HL-60 (cell line): ENCODE measurements around the gene DISP3.

ENCODE experiments used
- CTCF ChIP-seq: IDR thresholded peaks from one replicate; pipeline ENCODE4 v1.5.1; 2011; ENCODE audit warnings: low read length, control low read depth, inconsistent platforms; ENCODE audit not compliant: insufficient read depth
- POLR2AphosphoS5 ChIP-seq: IDR thresholded peaks from 2 replicates; pipeline ENCODE4 v1.6.1; 2012; ENCODE audit warnings: low read depth
- SPI1 ChIP-seq: IDR thresholded peaks from 2 replicates; pipeline ENCODE4 v1.6.1; 2012; ENCODE audit warnings: low read depth, mild to moderate bottlenecking, borderline replicate concordance
- TF ChIP-seq, protein P1 (sequence below): IDR thresholded peaks from 2 replicates; pipeline ENCODE4 v1.6.1; 2012; ENCODE audit warnings: low read depth; ENCODE audit not compliant: insufficient replicate concordance

DNA sequence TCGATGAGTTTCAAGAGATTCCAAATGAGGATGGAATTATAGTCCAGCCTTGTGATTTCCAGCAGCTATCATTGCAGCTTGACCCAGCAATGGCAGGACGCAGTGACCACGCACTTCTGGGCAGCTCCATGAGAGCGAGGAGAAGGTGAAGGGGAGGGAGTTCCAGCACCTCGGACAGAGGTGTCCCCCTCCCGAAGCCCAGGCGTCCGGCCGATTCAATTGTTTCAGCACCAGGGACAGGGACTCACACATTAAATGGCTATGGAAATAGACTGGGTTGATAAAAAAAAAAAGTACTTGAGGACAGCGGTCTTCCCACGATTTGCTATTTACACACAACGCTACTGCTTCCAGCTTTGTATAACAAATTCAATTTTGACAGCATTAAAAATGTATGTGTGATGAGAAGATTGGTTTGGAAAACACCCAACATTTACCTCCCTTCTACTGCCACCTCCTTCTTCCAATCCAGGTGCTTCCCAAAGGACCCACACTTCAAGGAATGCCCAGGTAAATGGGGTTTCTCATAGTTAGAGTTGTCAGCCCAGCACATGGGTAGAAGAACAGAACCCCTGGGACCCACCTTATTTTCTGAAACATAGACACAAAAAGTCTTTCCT, 71.8 kb downstream of the DISP3 start:
- TF ChIP-seq CTCF = no peak
- no peak for TF ChIP-seq POLR2AphosphoS5
- TF ChIP-seq, protein P1, sequence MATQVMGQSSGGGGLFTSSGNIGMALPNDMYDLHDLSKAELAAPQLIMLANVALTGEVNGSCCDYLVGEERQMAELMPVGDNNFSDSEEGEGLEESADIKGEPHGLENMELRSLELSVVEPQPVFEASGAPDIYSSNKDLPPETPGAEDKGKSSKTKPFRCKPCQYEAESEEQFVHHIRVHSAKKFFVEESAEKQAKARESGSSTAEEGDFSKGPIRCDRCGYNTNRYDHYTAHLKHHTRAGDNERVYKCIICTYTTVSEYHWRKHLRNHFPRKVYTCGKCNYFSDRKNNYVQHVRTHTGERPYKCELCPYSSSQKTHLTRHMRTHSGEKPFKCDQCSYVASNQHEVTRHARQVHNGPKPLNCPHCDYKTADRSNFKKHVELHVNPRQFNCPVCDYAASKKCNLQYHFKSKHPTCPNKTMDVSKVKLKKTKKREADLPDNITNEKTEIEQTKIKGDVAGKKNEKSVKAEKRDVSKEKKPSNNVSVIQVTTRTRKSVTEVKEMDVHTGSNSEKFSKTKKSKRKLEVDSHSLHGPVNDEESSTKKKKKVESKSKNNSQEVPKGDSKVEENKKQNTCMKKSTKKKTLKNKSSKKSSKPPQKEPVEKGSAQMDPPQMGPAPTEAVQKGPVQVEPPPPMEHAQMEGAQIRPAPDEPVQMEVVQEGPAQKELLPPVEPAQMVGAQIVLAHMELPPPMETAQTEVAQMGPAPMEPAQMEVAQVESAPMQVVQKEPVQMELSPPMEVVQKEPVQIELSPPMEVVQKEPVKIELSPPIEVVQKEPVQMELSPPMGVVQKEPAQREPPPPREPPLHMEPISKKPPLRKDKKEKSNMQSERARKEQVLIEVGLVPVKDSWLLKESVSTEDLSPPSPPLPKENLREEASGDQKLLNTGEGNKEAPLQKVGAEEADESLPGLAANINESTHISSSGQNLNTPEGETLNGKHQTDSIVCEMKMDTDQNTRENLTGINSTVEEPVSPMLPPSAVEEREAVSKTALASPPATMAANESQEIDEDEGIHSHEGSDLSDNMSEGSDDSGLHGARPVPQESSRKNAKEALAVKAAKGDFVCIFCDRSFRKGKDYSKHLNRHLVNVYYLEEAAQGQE = peak; percentile 99
- TF ChIP-seq SPI1 = no peak
